HFF-Myc (cell line): ENCODE measurements around the gene GSDME.
A peak's percentile ranks its signal among the peaks of the same experiment; 100 is the strongest.

Source experiments
- DNase-seq: peaks from one replicate; pipeline ENCODE4 v3.0.0-alpha.2; 2011; ENCODE audit warnings: low read depth; ENCODE audit errors: extremely low read depth
- H3K4me3 ChIP-seq: replicated peaks from 2 replicates; pipeline ENCODE4 v1.5.1; 2011; ENCODE audit warnings: low read depth, mild to moderate bottlenecking, control low read depth, low read length
- TF ChIP-seq, protein P1 (sequence below): IDR thresholded peaks from 2 replicates; pipeline ENCODE4 v1.5.1; 2012; ENCODE audit warnings: mild to moderate bottlenecking, low read depth, low read length, control low read depth; ENCODE audit errors: missing control alignments

GSDME gene

DNA sequence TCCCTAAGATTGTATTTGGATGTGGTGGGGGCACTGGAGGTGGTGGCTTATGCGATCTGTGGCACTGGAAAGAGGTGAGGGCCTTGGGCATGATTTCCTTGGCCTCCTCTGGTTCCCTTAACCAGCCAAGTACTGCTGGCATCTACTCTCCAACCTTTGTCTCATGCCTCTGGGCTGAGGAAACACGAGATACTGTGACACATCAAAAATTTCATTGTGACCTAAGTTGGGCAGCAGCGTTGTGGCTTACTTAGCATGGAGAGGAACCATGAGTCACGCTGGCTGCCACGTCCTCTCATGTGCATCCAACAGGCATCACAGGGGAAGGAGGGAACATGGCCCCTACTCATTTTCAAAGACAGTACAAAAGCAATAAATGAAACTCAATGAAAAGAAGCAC is 29.7 kb upstream of the GSDME start:
- DNase-seq, result peak; percentile 62
- TF ChIP-seq, protein P1, sequence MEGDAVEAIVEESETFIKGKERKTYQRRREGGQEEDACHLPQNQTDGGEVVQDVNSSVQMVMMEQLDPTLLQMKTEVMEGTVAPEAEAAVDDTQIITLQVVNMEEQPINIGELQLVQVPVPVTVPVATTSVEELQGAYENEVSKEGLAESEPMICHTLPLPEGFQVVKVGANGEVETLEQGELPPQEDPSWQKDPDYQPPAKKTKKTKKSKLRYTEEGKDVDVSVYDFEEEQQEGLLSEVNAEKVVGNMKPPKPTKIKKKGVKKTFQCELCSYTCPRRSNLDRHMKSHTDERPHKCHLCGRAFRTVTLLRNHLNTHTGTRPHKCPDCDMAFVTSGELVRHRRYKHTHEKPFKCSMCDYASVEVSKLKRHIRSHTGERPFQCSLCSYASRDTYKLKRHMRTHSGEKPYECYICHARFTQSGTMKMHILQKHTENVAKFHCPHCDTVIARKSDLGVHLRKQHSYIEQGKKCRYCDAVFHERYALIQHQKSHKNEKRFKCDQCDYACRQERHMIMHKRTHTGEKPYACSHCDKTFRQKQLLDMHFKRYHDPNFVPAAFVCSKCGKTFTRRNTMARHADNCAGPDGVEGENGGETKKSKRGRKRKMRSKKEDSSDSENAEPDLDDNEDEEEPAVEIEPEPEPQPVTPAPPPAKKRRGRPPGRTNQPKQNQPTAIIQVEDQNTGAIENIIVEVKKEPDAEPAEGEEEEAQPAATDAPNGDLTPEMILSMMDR, result no peak
- no peak overlapping the region for H3K4me3 ChIP-seq

DNA sequence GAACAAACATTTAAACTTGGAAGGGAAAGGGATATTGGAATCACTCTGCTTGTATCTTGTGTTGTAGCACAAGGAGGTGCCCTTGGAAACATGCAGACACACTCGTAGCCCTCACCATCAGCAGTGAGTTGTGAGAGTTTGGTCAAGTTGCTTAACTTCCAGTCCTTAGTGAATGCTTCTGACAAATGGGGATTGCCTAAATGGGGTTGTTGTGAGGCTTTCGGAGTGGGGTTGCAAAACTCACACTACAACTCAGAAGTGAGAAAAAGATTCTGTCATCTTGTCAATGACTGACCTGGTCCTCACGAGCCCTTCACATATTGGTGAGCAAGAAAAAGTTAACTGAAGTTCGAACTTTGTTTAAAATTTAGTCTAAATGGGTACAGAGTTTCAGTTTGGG is 29.0 kb upstream of the GSDME start:
- no peak overlapping the region for H3K4me3 ChIP-seq
- DNase-seq, result no peak

DNA sequence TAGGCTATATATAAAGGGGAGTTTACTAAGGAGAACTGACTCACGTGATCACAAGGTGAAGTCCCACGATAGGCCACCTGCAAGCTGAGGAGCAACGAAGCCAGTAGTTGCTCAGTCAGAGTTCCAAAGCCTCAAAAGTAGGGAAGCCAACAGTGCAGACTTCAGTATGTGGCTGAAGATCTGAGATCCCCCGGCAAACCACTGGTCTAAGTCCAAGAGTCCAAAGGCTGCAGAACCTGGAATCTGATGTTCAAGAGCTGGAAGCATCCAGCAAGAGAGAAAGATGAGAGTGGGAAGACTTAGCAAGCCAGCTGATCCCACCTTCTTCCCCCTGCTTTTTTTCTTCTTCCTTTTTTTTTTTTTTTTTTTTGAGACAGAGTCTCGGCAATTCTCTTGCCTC is 27.0 kb upstream of the GSDME start:
- TF ChIP-seq, protein P1, result no peak
- DNase-seq, result no peak
- no peak overlapping the region for H3K4me3 ChIP-seq

More for the DNA sequence above, 29.0 kb upstream of the GSDME start:
- TF ChIP-seq, protein P1, result no peak

DNA sequence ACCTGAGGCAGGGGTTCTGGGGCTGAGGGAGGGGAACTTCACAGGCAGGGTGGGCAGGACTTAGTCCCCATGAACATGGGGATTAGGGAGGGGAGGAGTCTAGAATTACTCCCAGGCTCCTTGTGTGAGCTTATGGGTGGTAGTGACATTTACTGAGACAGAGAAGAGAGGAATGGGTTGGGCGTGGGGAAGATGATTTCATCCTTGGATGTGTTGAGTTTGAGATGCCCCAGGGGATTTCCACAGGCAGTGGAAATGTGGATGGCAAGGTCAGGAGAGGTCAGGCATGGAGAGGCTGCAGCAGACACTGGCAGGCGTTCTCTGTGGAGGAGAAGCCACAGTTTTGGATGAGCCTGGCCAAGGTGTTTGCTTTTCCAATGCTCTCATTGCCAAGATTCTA is 26.4 kb upstream of the GSDME start:
- no peak for DNase-seq
- H3K4me3 ChIP-seq, result no peak overlapping the region
- TF ChIP-seq, protein P1, result no peak

DNA sequence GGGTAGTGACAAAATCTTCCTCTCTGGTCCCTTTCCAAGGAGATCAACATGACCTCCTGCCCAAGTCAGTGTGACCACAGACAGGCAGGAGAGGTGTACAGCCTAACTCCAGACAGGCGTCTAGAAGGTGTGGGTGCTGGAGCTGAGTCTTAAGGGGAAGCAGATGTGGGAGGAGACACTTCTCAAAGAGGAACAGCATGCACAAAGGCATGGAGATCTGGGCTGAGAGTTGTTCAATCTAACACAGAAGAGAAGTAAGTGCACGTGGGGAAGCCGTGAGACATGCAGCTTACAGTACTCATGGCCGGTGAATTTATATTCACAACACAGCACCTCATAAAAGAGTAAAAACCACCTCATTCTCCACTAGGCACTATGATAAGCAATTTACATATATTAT is 23.8 kb upstream of the GSDME start:
- TF ChIP-seq, protein P1, result no peak
- no peak for DNase-seq
- no peak overlapping the region for H3K4me3 ChIP-seq

DNA sequence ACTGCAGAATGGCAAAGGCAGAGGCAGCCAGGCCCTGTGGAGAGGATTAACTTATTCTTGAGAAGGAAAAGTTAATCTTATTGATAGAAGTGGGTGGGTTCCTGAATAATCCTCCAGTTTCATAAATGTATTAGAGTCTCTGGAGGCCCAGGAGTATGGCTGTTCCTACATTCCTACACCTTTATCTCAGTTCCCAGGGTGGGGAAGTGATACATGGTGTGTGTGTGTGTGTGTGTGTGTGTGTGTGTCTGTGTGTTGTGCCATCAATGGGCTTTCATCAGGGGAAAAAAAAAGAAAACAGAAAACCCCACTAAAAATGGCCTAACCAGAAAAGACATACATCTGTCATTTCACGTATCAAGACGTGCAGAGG is 22.0 kb upstream of the GSDME start:
- no peak for DNase-seq
- H3K4me3 ChIP-seq, result no peak overlapping the region
- TF ChIP-seq, protein P1, result no peak

DNA sequence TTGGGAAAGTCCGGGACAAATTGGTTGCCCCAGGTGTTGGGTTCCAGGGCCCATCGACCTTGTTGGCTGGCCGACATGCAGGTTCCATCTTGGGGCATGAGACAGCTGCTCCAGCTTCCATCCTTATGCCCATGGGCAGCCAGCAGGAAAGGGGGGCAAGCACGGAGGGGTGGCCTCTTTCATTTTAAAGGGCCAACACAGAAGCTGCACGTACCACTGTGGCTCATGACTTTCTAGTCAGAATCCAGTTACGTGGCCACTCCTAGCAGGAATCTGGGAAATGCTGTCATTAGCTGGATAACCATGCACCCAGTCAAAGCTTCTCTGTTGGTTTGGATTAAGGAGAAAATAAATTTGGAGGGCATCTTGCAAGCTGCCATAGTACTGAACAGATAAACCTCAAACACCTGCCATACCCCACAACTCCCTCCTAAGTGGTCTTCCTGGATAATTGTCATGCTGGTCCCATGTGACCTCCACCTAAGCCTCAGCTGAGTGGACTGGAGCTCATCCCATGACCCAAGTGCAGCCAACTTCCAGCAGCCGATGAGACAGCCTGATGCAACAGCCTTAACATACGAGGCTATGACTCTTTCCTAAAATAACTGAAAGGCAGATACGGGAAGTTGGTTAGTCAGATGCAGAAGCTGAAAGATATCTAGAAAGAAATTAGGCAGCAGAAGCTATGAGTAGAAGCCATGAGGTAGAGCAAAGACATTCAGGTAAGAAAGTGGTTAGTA is 21.4 kb upstream of the GSDME start:
- no peak overlapping the region for H3K4me3 ChIP-seq
- no peak for DNase-seq
- TF ChIP-seq, protein P1, result no peak
